NCI-H524 (cell line): ENCODE measurements around the gene RASAL2.
"Not testable (repeated sequence)": the region's sequence is repeated elsewhere in the genome, so short reads cannot be mapped to it uniquely, and the experiment has no call there.

Experiments used
- DNase-seq, 2 experiments: peaks; one replicate each; lab custom pipeline; 2025; lab: John Stamatoyannopoulos, UW

Gene RASAL2

GRCh38 chr1:178283409-178283808 lies 189.5 kb downstream of the RASAL2 start:
- DNase-seq: no peak

GRCh38 chr1:178284058-178284457 lies 190.2 kb downstream of the RASAL2 start:
- no peak for DNase-seq

GRCh38 chr1:178291166-178291565 lies 197.3 kb downstream of the RASAL2 start:
- no peak for DNase-seq

- DNase-seq: no peak
Measured at GRCh38 chr1:178294654-178295053, 200.8 kb downstream of the RASAL2 start.

GRCh38 chr1:178300352-178300699 lies 206.4 kb downstream of the RASAL2 start:
- DNase-seq: no peak

- DNase-seq: no peak
Measured at GRCh38 chr1:178301141-178301540, 207.2 kb downstream of the RASAL2 start.

GRCh38 chr1:178307264-178307663 lies 213.4 kb downstream of the RASAL2 start:
- DNase-seq: no peak

GRCh38 chr1:178308438-178308837 lies 214.5 kb downstream of the RASAL2 start:
- DNase-seq: no peak

- peak in 1 of 2 experiments; percentile 81 for DNase-seq
Measured at GRCh38 chr1:178310685-178311105, 216.8 kb downstream of the RASAL2 start.

GRCh38 chr1:178311164-178311563 lies 217.3 kb downstream of the RASAL2 start:
- no peak for DNase-seq

- not testable (repeated sequence) for DNase-seq
Measured at GRCh38 chr1:178320280-178320982, 226.5 kb downstream of the RASAL2 start.

GRCh38 chr1:178323067-178323466 lies 229.2 kb downstream of the RASAL2 start:
- DNase-seq: no peak

GRCh38 chr1:178324003-178324402 lies 230.1 kb downstream of the RASAL2 start:
- DNase-seq: no peak

GRCh38 chr1:178328728-178329127 lies 234.8 kb downstream of the RASAL2 start:
- DNase-seq: no peak

- no peak for DNase-seq
Measured at GRCh38 chr1:178330153-178330552, 236.2 kb downstream of the RASAL2 start.

- DNase-seq: no peak
Measured at GRCh38 chr1:178330848-178331497, 237.1 kb downstream of the RASAL2 start.

GRCh38 chr1:178335426-178335825 lies 241.5 kb downstream of the RASAL2 start:
- DNase-seq: no peak

- DNase-seq: no peak
Measured at GRCh38 chr1:178337091-178337706, 243.3 kb downstream of the RASAL2 start.

- no peak for DNase-seq
Measured at GRCh38 chr1:178339834-178340233, 245.9 kb downstream of the RASAL2 start.

- DNase-seq: no peak
Measured at GRCh38 chr1:178341261-178341956, 247.5 kb downstream of the RASAL2 start.

- peak in 1 of 2 experiments; percentile 29 for DNase-seq
Measured at GRCh38 chr1:178342745-178343144, 248.8 kb downstream of the RASAL2 start.

GRCh38 chr1:178344513-178345091 lies 250.7 kb downstream of the RASAL2 start:
- no peak for DNase-seq
